GM19324 (cell line): Measurements from ENCODE around the gene DENND2C.

Experiments
- ATAC-seq: cut with Tn5 transposase; IDR thresholded peaks from one replicate; pipeline ENCODE4 v1.9.1; 2021; ENCODE audit warnings: mild to moderate bottlenecking, moderate library complexity; ENCODE audit not compliant: unreplicated experiment, low FRiP score

Gene DENND2C

DNA sequence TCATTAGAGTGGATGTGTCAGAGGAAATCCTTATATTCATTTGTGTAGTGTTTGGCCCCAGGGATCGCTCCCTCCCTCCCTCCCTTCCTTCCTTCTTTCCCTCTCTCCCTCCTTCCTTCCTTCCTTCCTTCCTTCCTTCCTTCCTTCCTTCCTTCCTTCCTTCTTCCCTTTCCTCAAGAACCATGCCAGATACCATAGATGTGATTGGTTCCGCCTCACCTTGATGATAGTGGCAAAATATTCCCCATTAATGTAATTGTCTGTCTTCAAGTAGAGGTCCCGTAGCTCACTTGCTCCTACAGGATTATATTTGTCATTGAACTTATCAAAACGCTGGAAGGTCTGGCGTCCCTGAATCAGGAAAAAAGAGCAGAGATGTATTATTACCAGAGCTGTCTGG lies 7.8 kb upstream of the DENND2C start:
- ATAC-seq, result no peak

DNA sequence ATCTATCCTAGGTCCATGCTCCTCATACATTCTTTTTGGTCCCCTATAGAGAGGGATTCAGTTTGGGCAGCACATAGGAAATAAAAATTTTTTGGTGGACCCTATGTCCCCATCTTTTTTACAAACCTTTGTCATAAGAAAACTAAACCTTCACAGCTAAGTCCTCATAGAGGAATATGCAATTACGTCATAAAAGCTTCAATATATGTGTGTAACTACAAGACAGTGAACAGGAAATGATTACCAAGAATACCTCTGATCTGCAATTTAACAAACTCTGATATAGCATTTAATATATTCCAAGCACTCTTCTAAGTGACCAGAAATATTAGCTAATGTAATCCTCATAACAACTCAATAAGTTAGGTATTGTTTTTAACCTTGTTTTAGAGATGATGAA lies 6.3 kb upstream of the DENND2C start:
- no peak for ATAC-seq

DNA sequence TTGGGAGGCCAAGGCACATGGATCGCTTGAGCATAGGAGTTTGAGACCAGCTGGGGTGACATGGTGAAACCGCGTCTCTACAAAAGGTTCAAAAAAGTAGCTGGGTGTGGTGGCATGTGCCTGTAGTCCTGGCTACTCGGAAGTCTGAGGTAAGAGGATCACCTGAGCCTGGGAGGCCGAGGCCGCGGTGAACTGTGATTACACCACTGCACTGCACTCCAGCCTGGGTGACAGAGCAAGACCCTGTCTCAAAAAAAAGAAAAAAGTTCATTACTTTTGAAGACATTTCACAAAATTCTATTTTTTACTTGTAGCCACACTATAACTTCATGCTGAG lies 2.1 kb upstream of the DENND2C start:
- ATAC-seq, result no peak

DNA sequence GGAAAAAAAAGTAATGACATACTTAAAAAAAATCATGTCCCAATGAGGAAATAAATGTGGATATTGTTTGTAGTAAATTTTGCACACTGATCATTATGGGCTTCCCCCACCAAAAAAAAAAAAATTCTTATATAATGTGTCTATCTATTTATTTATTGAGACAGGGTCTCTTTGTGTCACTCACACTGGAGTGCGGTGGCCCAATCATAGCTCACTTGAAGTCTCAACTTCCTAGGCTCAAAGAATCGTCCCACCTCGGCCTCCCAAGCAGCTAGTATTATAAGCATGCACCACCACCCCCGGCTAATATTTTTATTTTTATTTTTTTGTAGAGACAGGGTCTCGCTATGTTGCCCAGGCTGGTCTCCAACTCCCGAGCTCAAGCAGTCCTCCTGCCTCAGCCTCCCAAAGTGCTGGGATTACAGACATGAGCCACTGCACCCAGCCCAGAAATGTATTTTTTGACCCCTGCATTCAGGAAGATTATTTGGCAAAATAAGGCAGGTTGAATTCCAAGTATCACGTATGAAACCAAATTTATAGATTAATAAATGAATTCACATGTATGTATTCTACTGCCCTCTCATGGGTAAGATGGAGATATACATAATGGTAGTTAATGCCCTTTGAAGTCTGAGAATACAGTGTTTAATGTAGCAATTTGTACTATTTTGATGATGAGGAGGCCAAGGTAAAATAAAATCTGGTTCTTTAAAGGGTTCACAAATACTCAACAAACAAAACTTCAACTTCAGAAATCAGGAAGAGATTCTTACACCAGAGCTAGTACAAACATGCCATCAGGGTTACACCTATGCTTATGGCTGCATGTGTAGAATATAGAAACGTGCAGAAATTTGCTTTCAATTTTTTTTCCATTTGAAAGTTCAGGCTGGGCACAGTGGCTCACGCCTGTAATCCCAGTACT lies 1.4 kb upstream of the DENND2C start:
- no peak for ATAC-seq

DNA sequence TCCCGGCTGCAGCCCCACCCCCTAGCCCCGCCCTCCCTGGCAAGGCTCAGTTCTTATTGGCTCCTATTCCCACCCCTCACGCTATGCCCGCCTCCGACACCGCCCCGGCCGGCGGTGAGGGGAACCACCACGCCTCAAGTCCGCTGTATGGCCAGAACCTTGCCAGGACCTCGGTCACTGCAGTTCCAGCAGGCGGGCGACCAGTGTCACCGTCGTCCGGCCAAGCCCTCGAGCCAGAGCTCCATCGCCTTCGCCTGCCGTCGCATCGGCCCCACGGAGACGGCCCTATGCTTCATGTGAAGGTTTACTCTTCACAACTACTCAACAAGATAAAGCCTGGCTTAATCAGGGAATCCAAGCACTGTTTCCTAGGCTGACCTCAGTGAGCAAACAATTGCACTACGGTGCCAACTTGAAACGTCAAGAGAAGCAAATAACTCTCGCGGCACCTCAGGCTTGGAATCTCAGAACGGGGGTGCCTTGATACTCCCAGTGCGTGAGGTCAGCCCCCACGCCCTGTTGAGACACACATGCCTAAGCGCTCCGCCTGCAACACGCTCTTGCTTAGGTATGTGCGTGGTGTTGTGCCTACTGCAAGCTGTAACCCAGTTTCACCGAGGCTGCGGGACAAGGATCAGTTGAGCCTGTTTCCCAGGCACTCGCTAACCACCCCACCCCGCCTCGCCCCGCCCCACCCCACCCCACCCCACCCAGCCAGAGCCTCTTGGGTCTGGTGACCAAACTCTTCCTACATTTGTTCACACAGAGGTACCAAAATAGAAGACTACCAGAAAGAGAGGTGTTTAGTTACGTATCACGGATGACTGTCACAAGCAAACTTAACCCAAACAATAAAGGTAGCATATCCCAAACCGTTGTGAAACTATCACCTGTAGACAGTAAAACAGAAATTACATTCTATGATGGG lies 498 bp upstream of the DENND2C start:
- ATAC-seq, result peak; percentile 99

DNA sequence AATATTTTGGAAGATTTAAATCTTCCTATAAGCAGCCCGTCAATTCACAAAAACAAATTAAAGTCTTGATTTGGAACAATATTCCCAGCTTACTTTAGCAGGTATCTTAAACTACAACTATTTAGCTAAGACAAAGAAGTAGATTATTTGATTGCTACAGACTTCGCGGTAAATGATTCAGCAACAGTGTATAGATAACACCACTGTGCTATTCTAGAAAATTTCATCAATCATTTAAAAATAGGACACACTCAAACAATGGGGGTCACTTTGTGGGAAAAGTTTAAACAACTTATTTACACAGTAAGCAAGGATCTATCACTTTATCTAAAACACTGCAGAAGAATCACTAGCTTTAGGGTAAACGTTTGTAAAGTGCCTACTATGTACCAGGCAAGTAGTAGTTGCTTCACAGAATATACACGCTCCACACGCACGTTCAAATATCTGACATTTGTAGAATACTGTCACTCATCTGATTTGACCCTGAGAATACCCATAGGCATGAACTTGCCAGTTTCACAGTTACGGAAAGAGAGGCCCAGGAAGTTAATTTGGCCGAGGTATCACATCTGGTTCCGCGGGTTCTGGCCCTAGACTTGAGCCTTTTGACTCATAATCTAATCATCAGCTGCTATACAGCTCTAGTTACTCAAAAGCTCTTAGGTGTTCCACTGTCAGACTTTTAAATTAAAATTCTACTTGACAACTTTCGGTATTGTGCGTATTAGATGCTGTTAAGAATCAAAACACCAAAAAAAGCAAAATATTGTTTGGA lies 876 bp downstream of the DENND2C start:
- no peak for ATAC-seq

DNA sequence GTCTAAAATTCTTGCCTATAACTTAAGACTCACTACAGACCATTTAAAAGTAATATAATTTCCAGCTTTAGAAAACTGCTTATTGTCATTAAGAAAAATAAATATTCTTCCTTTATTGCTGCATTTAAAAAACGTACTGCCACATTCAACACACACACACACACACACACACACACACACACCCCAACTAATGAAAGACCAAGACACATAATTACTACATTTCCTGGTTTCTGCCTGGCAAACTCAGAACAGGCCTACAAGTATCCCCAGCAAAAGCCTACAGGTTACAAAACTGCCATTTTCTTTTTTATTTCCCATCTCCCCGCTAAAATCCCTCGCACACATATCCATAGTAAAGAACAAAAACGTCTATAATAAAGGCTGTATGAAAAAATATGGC lies 1.5 kb downstream of the DENND2C start:
- no peak for ATAC-seq

DNA sequence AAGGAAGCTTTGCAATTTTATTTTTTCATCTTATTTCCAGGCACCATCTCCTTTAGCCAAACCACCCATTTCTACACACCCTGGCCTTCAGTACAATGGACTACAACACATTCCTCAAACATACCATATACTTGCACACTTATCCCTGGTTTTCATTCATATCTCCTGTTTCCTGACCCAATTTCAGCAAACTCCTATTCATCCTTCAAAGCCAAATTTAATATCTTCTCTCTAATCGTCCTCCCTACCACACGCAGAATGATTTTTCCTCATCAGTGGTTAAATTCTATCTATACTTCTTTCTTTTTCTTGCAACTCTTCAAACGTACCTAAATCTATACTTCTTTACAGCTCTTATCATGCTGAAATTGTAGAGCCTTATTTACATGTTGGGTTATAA lies 2.9 kb downstream of the DENND2C start:
- ATAC-seq, result no peak

DNA sequence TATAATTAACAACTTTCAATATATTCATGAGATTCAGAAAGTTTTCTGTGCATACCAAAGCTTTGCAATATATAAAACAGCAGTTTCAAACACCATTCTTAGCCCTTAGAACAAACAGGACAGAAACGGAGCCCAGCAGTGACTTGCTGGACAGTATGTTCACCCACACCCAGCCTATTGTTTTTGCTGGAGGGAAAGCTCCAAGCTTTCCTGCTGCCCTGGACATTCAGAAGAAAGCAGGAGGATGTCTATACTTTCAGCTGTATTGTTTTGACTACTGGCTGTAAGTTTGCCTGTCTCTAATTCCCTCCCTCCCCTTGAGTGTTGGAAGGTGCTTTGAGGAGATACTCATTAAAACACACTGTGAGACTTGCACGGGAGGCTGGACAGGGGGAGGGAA lies 9.6 kb downstream of the DENND2C start:
- ATAC-seq, result no peak

DNA sequence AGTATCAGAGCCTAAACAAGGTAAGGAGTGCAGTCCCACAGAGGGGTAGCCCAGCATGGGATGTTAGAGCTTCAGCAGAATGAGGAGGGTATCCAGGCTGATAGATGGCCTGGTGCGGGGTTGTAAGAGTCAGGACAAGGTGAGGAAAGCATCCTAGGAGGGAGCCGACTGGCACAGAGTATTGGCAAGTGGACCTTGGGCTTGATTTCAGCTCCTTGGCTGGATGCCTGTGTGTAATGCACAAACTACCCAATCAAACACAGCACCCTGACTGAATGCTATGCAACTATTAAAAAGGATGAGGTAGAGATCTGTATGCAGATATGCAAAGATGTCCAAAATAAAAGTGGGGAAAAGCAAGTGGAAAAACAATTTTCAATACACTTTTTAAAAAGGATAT lies 18.0 kb downstream of the DENND2C start:
- ATAC-seq, result no peak

DNA sequence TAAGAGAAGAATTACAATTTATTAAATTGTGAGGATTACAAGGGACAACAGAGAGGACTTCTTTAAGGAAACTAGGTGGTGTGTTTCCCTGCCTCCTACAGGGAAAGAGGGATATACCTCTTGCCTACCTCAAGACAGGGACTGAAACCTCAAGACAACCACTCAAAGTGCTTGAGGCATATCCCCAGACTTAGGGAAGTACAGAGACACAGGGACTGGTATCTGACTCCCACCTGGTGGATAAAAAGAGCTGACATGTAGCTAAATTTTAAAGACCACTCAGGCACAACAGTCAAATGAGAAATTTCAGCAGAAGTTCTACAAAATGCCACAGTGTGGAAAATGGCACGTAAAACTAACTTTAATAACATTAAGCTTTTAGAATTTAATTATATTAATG lies 21.3 kb downstream of the DENND2C start:
- no peak for ATAC-seq

DNA sequence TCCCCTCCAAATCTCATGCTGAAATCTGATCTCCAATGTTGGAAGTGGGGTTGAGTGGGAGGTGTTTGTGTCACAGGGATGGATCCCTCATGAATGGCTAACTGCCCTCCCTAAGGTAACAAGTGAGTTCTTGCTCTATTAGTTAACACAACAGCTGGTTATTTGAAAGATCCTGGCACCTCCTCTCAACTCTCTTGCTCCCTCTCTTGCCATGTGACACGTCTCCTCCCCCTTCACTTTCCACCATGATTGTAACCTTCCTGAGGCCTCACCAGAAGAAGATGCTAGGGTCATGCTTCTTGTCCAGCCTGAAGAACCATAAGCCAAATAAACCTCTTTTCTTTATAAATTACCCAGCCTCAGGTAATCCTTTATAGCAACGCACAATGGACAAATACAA lies 28.5 kb downstream of the DENND2C start:
- no peak for ATAC-seq

DNA sequence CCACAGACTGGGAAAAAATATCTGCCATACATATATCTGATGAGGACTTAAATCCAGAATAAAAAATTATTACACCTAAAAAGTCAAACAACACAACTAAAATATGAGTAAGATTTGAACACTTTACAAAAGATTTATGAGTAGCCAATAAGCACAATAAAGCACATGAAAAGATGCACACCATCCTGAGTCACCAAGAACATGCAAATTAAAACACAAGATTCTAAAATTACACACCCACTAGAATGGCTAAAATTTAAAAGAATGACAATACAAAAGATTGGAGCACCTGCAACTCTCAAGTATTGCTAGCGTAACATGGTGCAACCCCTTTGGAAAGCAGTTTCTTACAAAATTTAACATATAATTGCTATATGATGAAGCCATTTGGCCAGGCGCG lies 30.9 kb downstream of the DENND2C start:
- ATAC-seq, result no peak

DNA sequence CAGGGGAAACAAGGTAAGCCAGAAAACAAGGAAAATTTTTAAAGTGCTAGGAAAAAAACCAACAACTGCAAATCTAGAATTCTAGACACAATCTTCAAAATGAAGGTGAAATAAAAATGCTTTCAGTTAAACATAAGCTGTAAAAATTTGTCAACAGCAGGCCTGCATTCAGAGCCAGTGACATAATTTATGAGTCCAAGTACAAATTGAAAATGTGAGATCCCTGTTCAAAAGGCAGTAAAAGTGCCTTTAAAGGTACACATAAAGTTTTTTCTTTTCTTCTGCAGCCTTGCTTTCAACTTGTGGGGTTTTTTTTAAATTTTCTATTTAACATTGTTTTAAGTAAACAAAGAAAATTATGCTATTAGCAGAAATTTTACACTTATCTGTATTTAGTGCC lies 37.4 kb downstream of the DENND2C start:
- no peak for ATAC-seq

DNA sequence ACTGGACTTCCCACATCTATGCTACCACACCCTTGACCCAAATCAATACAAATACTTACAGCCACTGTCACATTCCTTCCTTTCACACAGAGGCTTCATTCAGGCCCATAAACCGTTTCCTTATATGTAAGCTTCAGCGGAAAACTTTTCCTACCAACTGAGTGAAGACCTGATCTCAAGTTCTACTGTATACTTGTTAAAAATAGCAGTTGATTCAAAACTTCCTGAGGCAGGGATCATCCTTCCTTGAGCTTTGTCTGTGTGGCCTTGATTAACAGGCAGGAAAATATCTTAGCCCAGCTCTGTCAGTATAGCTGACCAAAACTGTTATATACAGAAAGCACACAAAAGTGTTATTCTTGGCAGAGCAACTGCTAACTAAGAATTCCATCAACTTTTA lies 42.7 kb downstream of the DENND2C start:
- no peak for ATAC-seq

DNA sequence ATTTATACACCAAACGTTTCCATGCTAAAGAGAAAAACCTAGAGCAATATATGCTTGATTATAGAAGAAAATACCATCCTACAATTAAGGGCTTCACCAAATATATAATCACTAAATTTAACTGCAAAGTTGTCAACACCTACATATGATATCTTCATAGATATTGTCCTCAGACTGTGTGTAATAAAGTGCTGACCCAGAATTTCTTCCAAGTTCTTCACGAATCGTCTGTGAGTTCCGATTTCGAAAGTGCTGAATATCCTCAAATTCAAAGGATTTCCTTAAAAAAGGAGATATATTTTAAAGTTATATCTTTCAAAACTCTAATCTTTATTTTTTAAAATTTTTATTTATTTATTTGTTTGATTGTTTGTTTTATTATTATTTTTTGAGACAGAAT lies 46.5 kb downstream of the DENND2C start:
- no peak for ATAC-seq

DNA sequence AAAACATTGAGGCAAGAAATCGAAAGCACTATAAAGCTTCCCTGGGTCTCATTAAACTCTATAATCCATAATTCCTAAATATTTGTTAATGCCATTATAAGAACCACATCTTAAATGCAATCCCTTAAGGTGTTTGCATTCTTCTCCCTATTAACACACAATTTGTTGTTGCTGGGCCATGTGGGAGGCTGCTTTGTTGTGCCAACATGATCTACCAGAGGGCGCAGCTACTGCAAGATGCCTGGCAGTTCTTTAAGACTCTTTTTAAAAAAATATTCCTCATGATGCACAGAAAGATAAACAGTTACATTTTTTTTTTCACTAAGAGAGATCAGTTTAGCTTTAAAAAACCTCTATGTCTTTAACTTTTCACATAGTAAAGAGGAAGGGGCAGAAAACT lies 49.4 kb downstream of the DENND2C start:
- no peak for ATAC-seq

DNA sequence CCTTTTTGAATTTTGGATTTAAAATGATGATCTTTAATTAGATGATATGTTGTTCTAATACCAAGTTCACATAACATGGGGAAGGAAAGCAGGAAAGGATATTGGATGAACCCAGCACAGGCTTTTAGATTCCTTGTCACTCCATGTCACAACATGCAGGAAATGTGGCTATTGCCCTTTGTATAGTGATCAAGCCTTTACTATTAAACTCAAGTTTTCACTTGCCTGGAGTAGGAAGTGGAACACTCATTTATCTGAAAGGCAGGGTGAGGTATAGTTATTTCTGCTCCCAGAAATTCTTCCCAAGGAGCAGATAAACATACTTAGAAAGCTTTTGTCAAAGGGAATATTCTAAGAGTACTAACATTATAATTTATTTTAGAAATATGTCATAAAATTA lies 51.2 kb downstream of the DENND2C start:
- ATAC-seq, result no peak

DNA sequence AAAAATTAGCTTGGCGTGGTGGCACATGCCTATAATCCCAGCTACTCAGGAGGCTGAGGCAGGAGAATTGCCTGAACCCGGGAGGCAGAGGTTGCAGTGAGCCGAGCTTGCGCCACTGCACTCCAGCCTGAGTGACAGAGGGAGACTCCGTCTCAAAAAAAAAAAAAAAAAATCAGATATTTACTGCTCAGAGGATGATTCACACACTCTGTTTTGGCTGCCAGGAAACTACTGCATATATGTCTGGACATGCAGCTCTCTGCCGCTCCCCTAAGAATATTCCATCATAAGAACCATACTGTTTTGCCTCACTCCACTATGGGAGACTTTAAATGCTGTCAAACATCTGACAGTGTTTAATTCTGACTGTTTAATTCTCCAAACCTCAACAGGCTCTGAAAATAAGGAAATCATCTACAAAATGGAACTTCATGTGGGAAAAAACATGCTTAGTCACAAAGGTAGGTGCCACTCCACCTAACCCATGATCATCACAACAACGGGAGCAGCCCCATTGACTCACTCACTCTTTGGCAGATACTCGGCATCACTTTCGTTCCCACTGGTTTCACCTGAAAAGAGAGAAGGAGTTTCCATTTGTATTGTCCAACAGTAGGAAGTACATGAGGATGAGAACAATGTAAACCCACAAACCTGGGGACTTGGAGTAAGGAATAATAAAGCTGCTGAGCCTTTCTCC lies 59.2 kb downstream of the DENND2C start:
- no peak for ATAC-seq

DNA sequence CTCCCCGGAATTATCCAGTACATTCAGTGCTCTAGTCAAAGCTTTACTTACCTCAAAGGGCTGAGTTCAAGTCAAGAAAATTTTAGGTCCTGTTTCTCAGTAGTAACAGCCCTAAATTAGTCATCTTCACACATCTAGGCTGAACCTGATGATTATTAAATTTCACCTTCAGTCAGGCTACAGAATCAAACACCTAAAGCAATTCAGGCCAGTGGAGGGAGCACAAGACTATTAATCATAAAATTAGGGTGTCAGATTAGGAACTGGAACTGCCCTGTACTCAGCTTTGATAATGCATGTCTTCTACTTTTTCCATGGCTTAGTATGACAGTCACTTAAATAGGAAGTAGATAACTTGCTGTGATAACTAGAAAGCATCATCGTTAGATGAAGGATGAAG lies 60.0 kb downstream of the DENND2C start:
- ATAC-seq, result no peak
